ENCODE data around the gene ST8SIA6. TPM values are rescaled to one million over a fixed set of nuclear protein-coding genes. Genes with fewer than 3 reads are reported as not detected.
A peak's percentile ranks its signal among the peaks of the same experiment; 100 is the strongest.

Gene ST8SIA6
- total RNA-seq, 1 experiment from 2014 or later: 1.3 TPM

DNA sequence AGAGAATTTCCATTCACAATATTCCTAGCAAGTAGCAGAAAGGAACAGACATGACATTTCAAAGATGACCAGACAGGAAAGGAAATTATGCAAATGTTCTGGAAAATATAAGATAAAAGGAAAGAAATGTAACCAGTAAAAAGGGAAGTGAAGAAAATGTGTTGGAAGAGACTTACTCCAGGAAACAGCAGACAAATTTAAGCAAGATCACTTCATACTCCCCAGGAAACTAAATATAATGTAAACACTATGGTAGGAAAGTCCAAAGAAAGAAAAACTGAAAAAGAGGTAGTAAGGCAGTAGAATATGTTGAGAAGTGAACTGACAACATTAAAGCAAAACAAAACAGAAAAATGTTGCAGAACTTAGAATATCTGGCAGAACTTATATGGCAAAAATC lies 6.4 kb upstream of the ST8SIA6 start:
- Histone ChIP-seq H3K36me3 (ENCODE audit: control insufficient read depth in 1 of 2, insufficient read depth in 2 of 2, low read length in 2 of 2) (no peaks in the 10 kb centered on the region), H3K4me2 (ENCODE audit: low read length) (no peak overlapping the region), H3K79me2 (ENCODE audit: insufficient read depth, low read length) (no peaks in the 10 kb centered on the region), H2AFZ (ENCODE audit: low read depth, low read length, poor library complexity, severe bottlenecking) (peak overlapping the region; percentile 5), H3K27ac (ENCODE audit: low read depth, low read length) (no peak overlapping the region), H3K9ac (ENCODE audit: low read length) (no peak overlapping the region), H3K4me3 (replicated peaks in 1 of 2; ENCODE audit: low read depth in 1 of 2, low read length in 2 of 2) (no peak overlapping the region), H3K9me3 (ENCODE audit: control insufficient read depth in 1 of 2, insufficient read depth in 1 of 2, low read depth in 1 of 2, low read length in 2 of 2) (no peaks in the 10 kb centered on the region), H3K9me2 (ENCODE audit: insufficient read depth) (no peaks in the 10 kb centered on the region), H4K20me1 (ENCODE audit: insufficient read depth) (no peaks in the 10 kb centered on the region), H3K27me3 (ENCODE audit: insufficient read depth, low read length) (no peaks in the 10 kb centered on the region), H3K4me1 (ENCODE audit: control insufficient read depth in 1 of 2, insufficient read depth in 2 of 2, low read length in 2 of 2) (peaks cover 0 to 5% of the 10 kb centered on the region in 2 experiments; a peak in 1 of 4 replicates)
- RAD21 ChIA-PET (ENCODE audit: low non-redundant PET in 1 of 2, low total read pairs in 2 of 2, uncharacterized antibody in 2 of 2, unreplicated experiment in 2 of 2): no interaction called here
- ATAC-seq: no peak
- intact Hi-C loops (cut with micrococcal nuclease): no loop called here
- CTCF ChIA-PET: no interaction called here
- POLR2A ChIA-PET: no interaction called here
- TF ChIP-seq ZNF274 (IDR thresholded peaks at IDR 0.05; ENCODE audit: low read depth, low read length) (no peak), EZH2phosphoT487 (IDR thresholded peaks at IDR 0.05; ENCODE audit: borderline replicate concordance) (no peak), SRF (IDR thresholded peaks at IDR 0.05; ENCODE audit: low read depth) (no peak), CTCF (IDR thresholded peaks at IDR 0.05 in 2 of 3, conservative IDR thresholded peaks at IDR 0.05 in 1 of 3; ENCODE audit: borderline replicate concordance in 1 of 3, insufficient read depth in 1 of 3, low read depth in 2 of 3, low read length in 2 of 3) (no peak), ZBTB33 (IDR thresholded peaks at IDR 0.05; ENCODE audit: extremely low read depth, insufficient replicate concordance, low read length) (no peak), REST (IDR thresholded peaks at IDR 0.05; ENCODE audit: low read depth) (no peak), SP1 (IDR thresholded peaks at IDR 0.05; ENCODE audit: low read depth) (no peak), EGR1 (IDR thresholded peaks at IDR 0.05; ENCODE audit: low read depth) (no peak), POLR2A (IDR thresholded peaks at IDR 0.05; ENCODE audit: borderline replicate concordance, extremely low read depth, insufficient read depth, insufficient read length) (no peak), SIN3A (IDR thresholded peaks at IDR 0.05; ENCODE audit: low read depth) (no peak), CBX3 (IDR thresholded peaks at IDR 0.05; ENCODE audit: low read depth) (no peak), CEBPB (IDR thresholded peaks at IDR 0.05; ENCODE audit: low read depth) (no peak), TCF7L2 (IDR thresholded peaks at IDR 0.05; ENCODE audit: borderline replicate concordance, extremely low read depth, insufficient read depth, insufficient read length) (no peak), YY1 (IDR thresholded peaks at IDR 0.05; ENCODE audit: extremely low read depth, insufficient replicate concordance, low read depth, low read length) (no peak), RAD21 (IDR thresholded peaks at IDR 0.05; ENCODE audit: low read depth) (no peak), EZH2 (IDR thresholded peaks at IDR 0.05) (no peak), POLR2AphosphoS5 (IDR thresholded peaks at IDR 0.05; ENCODE audit: low read depth, low read length) (no peak), ELF1 (IDR thresholded peaks at IDR 0.05; ENCODE audit: borderline replicate concordance, low read depth) (no peak)
- TF ChIP-seq, protein P1, sequence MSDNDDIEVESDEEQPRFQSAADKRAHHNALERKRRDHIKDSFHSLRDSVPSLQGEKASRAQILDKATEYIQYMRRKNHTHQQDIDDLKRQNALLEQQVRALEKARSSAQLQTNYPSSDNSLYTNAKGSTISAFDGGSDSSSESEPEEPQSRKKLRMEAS (IDR thresholded peaks at IDR 0.05): no peak
- no TSS peak for BruUV-seq (replicated peaks)
- DNase-seq (ENCODE audit: low read depth, low spot score): no peak

Measured in HCT116 (cell line).